CD14-positive monocyte (primary cell): Measurements from ENCODE around the gene SLC38A2. TPM values are rescaled to one million over a fixed set of nuclear protein-coding genes. Genes with fewer than 3 reads are reported as not detected.
A peak's percentile ranks its signal among the peaks of the same experiment; 100 is the strongest.

Experiments used
- DNase-seq, 3 donors: peaks; one replicate each; pipeline ENCODE4 v3.0.0-alpha.2; 2011 to 2022
- H2AFZ ChIP-seq: 2 replicates; pipeline ENCODE4 v1.6.0; 2012; ENCODE audit warnings: mild to moderate bottlenecking, low read depth, low read length, inconsistent platforms; ENCODE audit not compliant: insufficient read depth, poor library complexity, severe bottlenecking
- H3K27ac ChIP-seq, 2 donors: 1 replicate in 1 of 2; 2 replicates in 1 of 2; pipeline ENCODE4 v1.5.1; 2012 to 2013; ENCODE audit warnings: low read length in 2 of 2, control low read depth in 1 of 2, inconsistent platforms in 1 of 2, low read depth in 1 of 2, mild to moderate bottlenecking in 1 of 2
- H3K27me3 ChIP-seq, 2 donors: one replicate each; pipeline versions ENCODE4 v1.6.0 to v1.6.1; 2011 to 2013; ENCODE audit warnings: low read length in 2 of 2; ENCODE audit not compliant: control insufficient read depth in 2 of 2, insufficient read depth in 2 of 2
- H3K36me3 ChIP-seq, 2 donors: replicated peaks in 1 of 2; 1 replicate in 1 of 2; 2 replicates in 1 of 2; pipeline versions ENCODE4 v1.5.1 to v1.6.1; 2012 to 2013; ENCODE audit warnings: low read length in 2 of 2, control low read depth in 1 of 2, inconsistent platforms in 1 of 2, mild to moderate bottlenecking in 1 of 2; ENCODE audit not compliant: insufficient read depth in 2 of 2, control insufficient read depth in 1 of 2
- H3K4me1 ChIP-seq, 2 donors: 1 replicate in 1 of 2; 2 replicates in 1 of 2; pipeline versions ENCODE4 v1.5.1 to v1.6.1; 2012 to 2013; ENCODE audit warnings: low read length in 2 of 2, control low read depth in 1 of 2, inconsistent platforms in 1 of 2, mild to moderate bottlenecking in 1 of 2, moderate library complexity in 1 of 2; ENCODE audit not compliant: insufficient read depth in 2 of 2, control insufficient read depth in 1 of 2
- H3K4me2 ChIP-seq: replicated peaks from 2 replicates; pipeline ENCODE3; 2012; ENCODE audit warnings: low read length, moderate library complexity, mild to moderate bottlenecking; ENCODE audit not compliant: poor library complexity, severe bottlenecking; ENCODE audit errors: extremely low read depth
- H3K4me3 ChIP-seq, 3 experiments: fragments of 200-600 bp in 1 of 3; sonication (generic) in 1 of 3; replicated peaks in 1 of 3; 1 replicate in 2 of 3; 2 replicates in 1 of 3; pipeline ENCODE4 v1.5.1; 2011 to 2013; ENCODE audit warnings: low read length in 3 of 3, mild to moderate bottlenecking in 3 of 3, control low read depth in 2 of 3, low read depth in 2 of 3, inconsistent platforms in 1 of 3, moderate library complexity in 1 of 3
- H3K79me2 ChIP-seq: 2 replicates; pipeline ENCODE4 v1.6.0; 2012; ENCODE audit warnings: mild to moderate bottlenecking, control low read depth, inconsistent platforms, low read length, moderate library complexity; ENCODE audit not compliant: insufficient read depth
- H3K9ac ChIP-seq: 2 replicates; pipeline ENCODE4 v1.6.0; 2017; ENCODE audit warnings: low read length, mild to moderate bottlenecking; ENCODE audit not compliant: insufficient read depth, poor library complexity, severe bottlenecking
- H3K9me3 ChIP-seq, 2 donors: replicated peaks in 1 of 2; 1 replicate in 1 of 2; 2 replicates in 1 of 2; pipeline versions ENCODE4 v1.5.1 to v1.6.1; 2012 to 2013; ENCODE audit warnings: low read length in 2 of 2, control low read depth in 1 of 2; ENCODE audit not compliant: control insufficient read depth in 1 of 2, insufficient read depth in 1 of 2
- H4K20me1 ChIP-seq: 2 replicates; pipeline ENCODE4 v1.6.0; 2012; ENCODE audit warnings: mild to moderate bottlenecking, low read length, control low read depth, moderate library complexity; ENCODE audit not compliant: insufficient read depth
- H3K27ac Mint-ChIP-seq, 7 donors: one replicate each; pipeline ENCODE4 v1.8.0; 2020; ENCODE audit warnings: mild to moderate bottlenecking in 7 of 7, mixed read lengths in 7 of 7, moderate library complexity in 6 of 7, inconsistent platforms in 2 of 7
- H3K27me3 Mint-ChIP-seq, 3 donors: one replicate each; pipeline ENCODE4 v1.8.0; 2021 to 2022; ENCODE audit warnings: low read depth in 3 of 3, mild to moderate bottlenecking in 3 of 3, mixed read lengths in 3 of 3, moderate library complexity in 3 of 3, inconsistent platforms in 1 of 3
- H3K36me3 Mint-ChIP-seq, 2 donors: one replicate each; pipeline ENCODE4 v1.8.0; 2020; ENCODE audit warnings: mixed read lengths in 2 of 2, inconsistent platforms in 1 of 2, mild to moderate bottlenecking in 1 of 2
- H3K4me1 Mint-ChIP-seq: one replicate; pipeline ENCODE4 v1.8.0; 2020; ENCODE audit warnings: mild to moderate bottlenecking, mixed read lengths
- H3K4me3 Mint-ChIP-seq, 2 donors: one replicate each; pipeline ENCODE4 v1.8.0; 2020; ENCODE audit warnings: mild to moderate bottlenecking in 2 of 2, mixed read lengths in 2 of 2, moderate library complexity in 1 of 2
- H3K9me3 Mint-ChIP-seq, 7 donors: one replicate each; pipeline ENCODE4 v1.8.0; 2020 to 2022; ENCODE audit warnings: mixed read lengths in 7 of 7, mild to moderate bottlenecking in 6 of 7, moderate library complexity in 6 of 7, inconsistent platforms in 2 of 7
- WGBS: methylation state at CpG from one replicate; pipeline ENCODE4 v1.1.5; 2013; ENCODE audit warnings: missing lambda C conversion rate; ENCODE audit not compliant: insufficient coverage; 5-methylcytosine and 5-hydroxymethylcytosine counted together
- intact Hi-C, 2 donors: fragments of 100-400 bp; cut with micrococcal nuclease; formaldehyde crosslinking; loops; one replicate each; pipeline versions ENCODE4 v1.15.0 to v1.15.1; 2023
- polyA plus RNA-seq, 3 donors: library from polyadenylated mRNA; depleted of rRNA in 1 of 3; unstranded in 2 of 3; stranded (reverse) in 1 of 3; fragments of 300-500 nt in 2 of 3; fragments of >200 nt in 1 of 3; fragmentation: Illumina TruSeq in 2 of 3; gene quantifications; 1 replicate in 2 of 3; 2 replicates in 1 of 3; pipeline ENCODE4 v1.2.3, GENCODE V29; 2012 to 2021
- TF ChIP-seq, protein P1 (sequence below): fragments of 200-600 bp; IDR thresholded peaks from one replicate; pipeline ENCODE4 v1.8.0; 2022; ENCODE audit warnings: antibody characterized with exemption, mild to moderate bottlenecking

SLC38A2 gene
- polyA plus RNA-seq, 3 donors: 33.8 to 116 (median 48.7) TPM

DNA sequence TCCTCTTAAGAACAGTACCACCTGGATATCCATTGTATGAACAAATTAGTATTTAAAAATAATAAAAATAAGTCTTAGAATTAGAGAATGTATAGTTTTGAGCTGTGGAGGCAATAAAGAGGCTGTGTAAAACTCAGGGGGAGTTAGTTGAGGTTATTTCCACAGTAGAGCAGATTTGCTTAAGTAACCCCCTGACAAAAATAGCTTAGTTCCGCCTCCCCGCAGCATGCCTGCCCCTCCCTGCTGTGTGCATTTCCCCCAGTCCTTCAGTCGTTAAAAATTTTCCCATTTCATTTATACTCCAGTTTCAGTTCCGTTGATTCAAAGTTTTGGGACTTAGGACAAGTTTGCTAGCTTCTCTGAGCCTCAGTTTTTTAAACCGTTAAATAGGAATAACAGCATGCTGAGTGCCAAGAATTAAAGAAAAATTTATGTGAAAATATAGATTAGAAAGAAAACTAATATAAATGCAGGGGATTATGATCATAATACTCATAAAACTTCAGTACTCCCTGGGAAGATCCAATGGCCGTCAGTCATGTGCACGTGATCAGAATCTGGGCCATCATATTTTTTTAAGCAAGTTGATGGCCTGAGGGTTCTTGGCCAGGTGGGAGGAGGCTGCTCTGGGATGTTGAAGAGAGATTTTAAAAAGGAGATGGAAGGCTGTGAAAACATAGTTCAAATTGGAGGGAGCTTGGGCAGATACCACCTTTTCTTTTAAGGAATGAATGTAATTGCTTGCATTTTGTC, 14.5 kb upstream of the SLC38A2 start:
- peak overlapping the region; percentile 71 to 76 for H3K4me3 Mint-ChIP-seq
- H2AFZ ChIP-seq: peak overlapping the region; percentile 9
- H3K27ac Mint-ChIP-seq: peak overlapping the region; percentile 70 to 91 (median 85)
- no peaks in the 10 kb centered on the region for H3K9me3 ChIP-seq
- H3K4me2 ChIP-seq: peak overlapping the region; percentile 71
- peak overlapping the region in 2 of 3 experiments; percentile 30 to 68 for H3K4me3 ChIP-seq
- H3K4me1 Mint-ChIP-seq: peaks cover 62% of the 10 kb centered on the region
- TF ChIP-seq, protein P1, sequence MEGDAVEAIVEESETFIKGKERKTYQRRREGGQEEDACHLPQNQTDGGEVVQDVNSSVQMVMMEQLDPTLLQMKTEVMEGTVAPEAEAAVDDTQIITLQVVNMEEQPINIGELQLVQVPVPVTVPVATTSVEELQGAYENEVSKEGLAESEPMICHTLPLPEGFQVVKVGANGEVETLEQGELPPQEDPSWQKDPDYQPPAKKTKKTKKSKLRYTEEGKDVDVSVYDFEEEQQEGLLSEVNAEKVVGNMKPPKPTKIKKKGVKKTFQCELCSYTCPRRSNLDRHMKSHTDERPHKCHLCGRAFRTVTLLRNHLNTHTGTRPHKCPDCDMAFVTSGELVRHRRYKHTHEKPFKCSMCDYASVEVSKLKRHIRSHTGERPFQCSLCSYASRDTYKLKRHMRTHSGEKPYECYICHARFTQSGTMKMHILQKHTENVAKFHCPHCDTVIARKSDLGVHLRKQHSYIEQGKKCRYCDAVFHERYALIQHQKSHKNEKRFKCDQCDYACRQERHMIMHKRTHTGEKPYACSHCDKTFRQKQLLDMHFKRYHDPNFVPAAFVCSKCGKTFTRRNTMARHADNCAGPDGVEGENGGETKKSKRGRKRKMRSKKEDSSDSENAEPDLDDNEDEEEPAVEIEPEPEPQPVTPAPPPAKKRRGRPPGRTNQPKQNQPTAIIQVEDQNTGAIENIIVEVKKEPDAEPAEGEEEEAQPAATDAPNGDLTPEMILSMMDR: no peak
- peaks cover 0 to 6% of the 10 kb centered on the region in 2 donors for H3K36me3 Mint-ChIP-seq
- peaks cover 59 to 67% of the 10 kb centered on the region in 2 donors for H3K4me1 ChIP-seq
- no peaks in the 10 kb centered on the region for H4K20me1 ChIP-seq
- H3K9me3 Mint-ChIP-seq: no peaks in the 10 kb centered on the region
- 0% methylated on average over 4 of the region's 7 CpGs for WGBS
- intact Hi-C loops: no loop called here
- peaks cover 30% of the 10 kb centered on the region for H3K79me2 ChIP-seq
- no peaks in the 10 kb centered on the region for H3K27me3 Mint-ChIP-seq
- H3K27ac ChIP-seq: peak overlapping the region; percentile 31 to 67
- H3K36me3 ChIP-seq: no peaks in the 10 kb centered on the region
- peak; percentile 38 to 85 (median 69) for DNase-seq
- H3K9ac ChIP-seq: no peak overlapping the region
- H3K27me3 ChIP-seq: no peaks in the 10 kb centered on the region

DNA sequence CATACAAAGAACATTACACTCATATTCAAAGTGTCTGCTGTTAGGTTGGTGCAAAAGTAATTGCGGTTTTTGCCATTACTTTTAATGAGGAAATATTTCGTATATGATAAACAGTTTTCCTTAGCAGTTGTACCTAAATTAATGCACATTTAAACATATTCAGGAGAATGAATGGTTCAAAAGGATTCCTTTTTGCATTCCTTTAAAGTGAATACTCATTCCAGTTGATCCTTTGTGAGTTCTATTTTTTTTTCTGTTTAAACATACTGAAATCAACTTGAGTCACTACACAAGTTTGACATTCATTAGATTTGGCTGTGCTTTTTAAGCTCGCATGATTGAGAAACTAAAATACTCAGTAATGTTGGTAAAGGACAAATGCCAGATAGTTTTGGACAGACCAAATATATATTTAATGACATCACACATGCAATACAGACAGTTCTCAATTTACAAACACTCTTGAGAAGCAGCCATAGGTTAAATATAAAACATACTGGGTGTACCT, 13.8 kb upstream of the SLC38A2 start:
- H3K27me3 ChIP-seq: no peaks in the 10 kb centered on the region
- peak overlapping the region in 1 of 2 donors; percentile 67 for H3K27ac ChIP-seq
- H3K4me1 Mint-ChIP-seq: peaks cover 62% of the 10 kb centered on the region
- peaks cover 30% of the 10 kb centered on the region for H3K79me2 ChIP-seq
- no peak overlapping the region for H3K9ac ChIP-seq
- H3K36me3 ChIP-seq: no peaks in the 10 kb centered on the region
- no peak overlapping the region for H2AFZ ChIP-seq
- no peaks in the 10 kb centered on the region for H3K9me3 Mint-ChIP-seq
- no CpG with 5 or more reads among the region's 3 CpGs for WGBS
- H3K9me3 ChIP-seq: no peaks in the 10 kb centered on the region
- H3K4me2 ChIP-seq: peak overlapping the region; percentile 71
- H3K4me3 ChIP-seq: peak overlapping the region in 1 of 3 experiments; percentile 68
- no peaks in the 10 kb centered on the region for H3K27me3 Mint-ChIP-seq
- intact Hi-C loops: no loop called here
- DNase-seq: peak in 1 of 3 donors; percentile 17
- H4K20me1 ChIP-seq: no peaks in the 10 kb centered on the region
- TF ChIP-seq, protein P1: no peak
- peak overlapping the region in 1 of 2 donors; percentile 11 for H3K4me3 Mint-ChIP-seq
- H3K4me1 ChIP-seq: peaks cover 59 to 67% of the 10 kb centered on the region in 2 donors
- H3K36me3 Mint-ChIP-seq: peaks cover 0 to 4% of the 10 kb centered on the region in 2 donors
- H3K27ac Mint-ChIP-seq: peak overlapping the region in 5 of 7 donors; percentile 21 to 74 (median 69)
